Neural cell (in vitro differentiated cells): ENCODE measurements around the gene ZC3H8.

Experiments
- CTCF ChIP-seq: fragments of 450-650 bp; IDR thresholded peaks from 2 replicates; pipeline ENCODE4 v1.5.1; 2014; ENCODE audit warnings: antibody characterized with exemption, mild to moderate bottlenecking, moderate library complexity; ENCODE audit not compliant: poor library complexity, severe bottlenecking
- EP300 ChIP-seq: fragments of 450-650 bp; conservative IDR thresholded peaks from 2 replicates; pipeline ENCODE4 v1.6.1; 2014; ENCODE audit warnings: antibody characterized with exemption, mild to moderate bottlenecking, moderate library complexity; ENCODE audit not compliant: poor library complexity, severe bottlenecking
- EZH2 ChIP-seq: fragments of 200-600, 300-800 bp; shearing (Covaris generic), sonication (generic); IDR thresholded peaks from 2 replicates; pipeline ENCODE4 v1.6.1; 2014; ENCODE audit warnings: antibody characterized with exemption, low read length, borderline replicate concordance, mild to moderate bottlenecking; ENCODE audit not compliant: insufficient read depth, poor library complexity, severe bottlenecking
- REST ChIP-seq: IDR thresholded peaks from 2 replicates; pipeline ENCODE4 v1.6.1; 2012; ENCODE audit warnings: borderline replicate concordance

GRCh38 chr2:112217854-112218253 is 37.0 kb downstream of the ZC3H8 start:
- no peak for TF ChIP-seq CTCF
- no peak for TF ChIP-seq EP300
- no peak for TF ChIP-seq EZH2
- no peak for TF ChIP-seq REST
